MCF 10A (cell line): ENCODE data around the gene APOBEC2. TPM values are rescaled to one million over a fixed set of nuclear protein-coding genes. Genes with fewer than 3 reads are reported as not detected.

ENCODE experiments used
- BruUV-seq: library from RNA; stranded (reverse); fragments of 400-500 nt; replicated peaks from 2 replicates; lab custom pipeline; 2021; lab: Mats Ljungman, UMichigan
- CTCF ChIA-PET: fragments of 300-600 bp; sonication (Branson Sonifier 250); formaldehyde crosslinking; extraction: SDS; loops from one replicate; lab custom pipeline; 2021; ENCODE audit warnings: antibody characterized with exemption, inconsistent platforms; lab: Yijun Ruan, JAX
- POLR2A ChIA-PET: fragments of 300-600, 350-650 bp; sonication (Branson Sonifier 250); formaldehyde crosslinking; extraction: SDS; loops from one replicate; lab custom pipeline; 2020; ENCODE audit warnings: antibody characterized with exemption, inconsistent platforms; lab: Yijun Ruan, JAX
- DNase-seq: peaks from one replicate; pipeline ENCODE4 v3.0.0-alpha.2; 2018; ENCODE audit not compliant: unreplicated experiment
- H3K27ac Mint-ChIP-seq: one replicate; pipeline ENCODE4 v1.8.0; 2022; ENCODE audit warnings: mild to moderate bottlenecking, low read depth, mixed read lengths; ENCODE audit not compliant: unreplicated experiment
- H3K27me3 Mint-ChIP-seq: one replicate; pipeline ENCODE4 v1.8.0; 2022; ENCODE audit warnings: mixed read lengths; ENCODE audit not compliant: insufficient read depth, unreplicated experiment
- H3K36me3 Mint-ChIP-seq: one replicate; pipeline ENCODE4 v1.8.0; 2022; ENCODE audit warnings: mild to moderate bottlenecking, moderate library complexity, mixed read lengths; ENCODE audit not compliant: insufficient read depth, unreplicated experiment
- H3K4me1 Mint-ChIP-seq: one replicate; pipeline ENCODE4 v1.8.0; 2022; ENCODE audit warnings: mixed read lengths; ENCODE audit not compliant: insufficient read depth, unreplicated experiment
- H3K4me3 Mint-ChIP-seq: one replicate; pipeline ENCODE4 v1.8.0; 2022; ENCODE audit warnings: mild to moderate bottlenecking, moderate library complexity, mixed read lengths; ENCODE audit not compliant: unreplicated experiment
- H3K9me3 Mint-ChIP-seq: one replicate; pipeline ENCODE4 v1.8.0; 2022; ENCODE audit warnings: mixed read lengths; ENCODE audit not compliant: unreplicated experiment
- CTCF ChIP-seq: fragments of 200-600 bp; IDR thresholded peaks from one replicate; pipeline ENCODE4 v1.8.0; 2022; ENCODE audit warnings: antibody characterized with exemption, mild to moderate bottlenecking; ENCODE audit not compliant: unreplicated experiment
- intact Hi-C: fragments of 100-400 bp; cut with micrococcal nuclease; formaldehyde crosslinking; loops from 2 replicates; pipeline ENCODE4 v1.14.1; 2022
- total RNA-seq: library from RNA; stranded (reverse); gene quantifications from 2 replicates; pipeline ENCODE4 v1.2.3, GENCODE V29; 2022

Gene APOBEC2
- total RNA-seq, 1 experiment from 2014 or later, result not detected

GRCh38 chr6:41074692-41075436 is 21.9 kb downstream of the APOBEC2 start:
- peaks cover 41% of the 10 kb centered on the region for H3K4me1 Mint-ChIP-seq
- H3K4me3 Mint-ChIP-seq, result peak overlapping the region; percentile 85
- TF ChIP-seq CTCF, result no peak
- CTCF ChIA-PET, result interaction anchor here (0.6 to 2.6 kb wide), 5 partner anchors 17 to 456 kb away, joined by 3 to 19 read pairs (median 8); no protein-coding TSS in a partner anchor
- peak; percentile 41 for DNase-seq
- intact Hi-C loops, result loop anchor here (5.0 kb wide), 2 partner anchors 107 to 1728 kb away; no protein-coding TSS in a partner anchor
- H3K27ac Mint-ChIP-seq, result peak overlapping the region; percentile 89
- no TSS peak for BruUV-seq
- H3K9me3 Mint-ChIP-seq, result no peaks in the 10 kb centered on the region
- H3K36me3 Mint-ChIP-seq, result peaks cover 20% of the 10 kb centered on the region
- POLR2A ChIA-PET, result interaction anchor here (0.6 to 1.8 kb wide), 11 partner anchors 9 to 1911 kb away, joined by 3 to 11 read pairs (median 3); no protein-coding TSS in a partner anchor
- no peaks in the 10 kb centered on the region for H3K27me3 Mint-ChIP-seq

GRCh38 chr6:41075651-41076626 is 22.9 kb downstream of the APOBEC2 start:
- peak overlapping the region; percentile 89 for H3K27ac Mint-ChIP-seq
- peaks cover 24% of the 10 kb centered on the region for H3K36me3 Mint-ChIP-seq
- peak overlapping the region; percentile 85 for H3K4me3 Mint-ChIP-seq
- ChIA-PET POLR2A (interaction anchor here (0.7 to 1.8 kb wide), 7 partner anchors 12 to 658 kb away, joined by 3 to 11 read pairs (median 4); no protein-coding TSS in a partner anchor), CTCF (interaction anchor here (0.9 to 2.6 kb wide), 7 partner anchors 16 to 244 kb away, joined by 3 to 19 read pairs (median 5); no protein-coding TSS in a partner anchor)
- no peak for DNase-seq
- H3K4me1 Mint-ChIP-seq, result peaks cover 41% of the 10 kb centered on the region
- BruUV-seq, result no TSS peak
- intact Hi-C loops, result no loop called here
- no peak for TF ChIP-seq CTCF
- H3K27me3 Mint-ChIP-seq, result no peaks in the 10 kb centered on the region
- no peaks in the 10 kb centered on the region for H3K9me3 Mint-ChIP-seq

- Mint-ChIP-seq H3K9me3 (no peaks in the 10 kb centered on the region), H3K36me3 (peaks cover 33% of the 10 kb centered on the region), H3K27me3 (no peaks in the 10 kb centered on the region), H3K4me1 (peaks cover 39% of the 10 kb centered on the region), H3K4me3 (no peak overlapping the region), H3K27ac (peak overlapping the region; percentile 37)
- intact Hi-C loops, result no loop called here
- CTCF ChIA-PET, result interaction anchor here (0.5 kb wide), 1 partner anchor 23 kb away, joined by 3 read pairs; no protein-coding TSS in a partner anchor
- POLR2A ChIA-PET, result interaction anchor here (0.6 kb wide), 1 partner anchor 563 kb away, joined by 3 read pairs; no protein-coding TSS in a partner anchor
- TF ChIP-seq CTCF, result no peak
- no peak for DNase-seq
- no TSS peak for BruUV-seq
These were observed 24.5 kb downstream of the APOBEC2 start for GRCh38 chr6:41077536-41077935.
